ENCODE results near the gene ZNF783. TPM values are rescaled to one million over a fixed set of nuclear protein-coding genes. Genes with fewer than 3 reads are reported as not detected.
"Not testable (repeated sequence)": the region's sequence is repeated elsewhere in the genome, so short reads cannot be mapped to it uniquely, and the experiment has no call there.

Gene ZNF783
- total RNA-seq, 2 experiments from 2014 or later, result 6.8 to 7.1 TPM

GRCh38 chr7:149310990-149311573 lies 49.1 kb downstream of the ZNF783 start:
- Mint-ChIP-seq H3K4me1 (ENCODE audit: low read depth) (peaks cover 2% of the 10 kb centered on the region), H3K4me3 (no peak overlapping the region), H3K36me3 (ENCODE audit: low read depth) (no peaks in the 10 kb centered on the region), H3K27ac (no peak overlapping the region), H3K27me3 (ENCODE audit: low read depth) (no peaks in the 10 kb centered on the region), H3K9me3 (peaks cover 7% of the 10 kb centered on the region)
- CTCF ChIA-PET, result interaction anchor here (0.6 to 2.5 kb wide), 15 partner anchors 11 to 433 kb away, joined by 3 to 15 read pairs (median 4); no protein-coding TSS in a partner anchor
- intact Hi-C loops (cut with micrococcal nuclease), result loop anchor here (1.0 to 2.0 kb wide), 4 partner anchors 48 to 314 kb away; partner anchors contain the start of genes ZNF746 and ZNF783
- DNase-seq, result no peak

GRCh38 chr7:149313981-149314380 lies 52.0 kb downstream of the ZNF783 start:
- no peak overlapping the region for H3K4me3 Mint-ChIP-seq
- CTCF ChIA-PET, result no interaction called here
- H3K27ac Mint-ChIP-seq, result no peak overlapping the region
- H3K36me3 Mint-ChIP-seq (ENCODE audit: low read depth), result no peaks in the 10 kb centered on the region
- intact Hi-C loops (cut with micrococcal nuclease), result no loop called here
- peaks cover 2% of the 10 kb centered on the region for H3K4me1 Mint-ChIP-seq (ENCODE audit: low read depth)
- peaks cover 7% of the 10 kb centered on the region for H3K9me3 Mint-ChIP-seq
- DNase-seq, result no peak
- no peaks in the 10 kb centered on the region for H3K27me3 Mint-ChIP-seq (ENCODE audit: low read depth)

GRCh38 chr7:149316606-149317005 lies 54.6 kb downstream of the ZNF783 start:
- no peaks in the 10 kb centered on the region for H3K27me3 Mint-ChIP-seq (ENCODE audit: low read depth)
- no peak for DNase-seq
- intact Hi-C loops (cut with micrococcal nuclease), result no loop called here
- H3K4me1 Mint-ChIP-seq (ENCODE audit: low read depth), result peaks cover 3% of the 10 kb centered on the region
- no peak overlapping the region for H3K4me3 Mint-ChIP-seq
- no peaks in the 10 kb centered on the region for H3K36me3 Mint-ChIP-seq (ENCODE audit: low read depth)
- no peak overlapping the region for H3K27ac Mint-ChIP-seq
- CTCF ChIA-PET, result no interaction called here
- H3K9me3 Mint-ChIP-seq, result no peaks in the 10 kb centered on the region

DNA sequence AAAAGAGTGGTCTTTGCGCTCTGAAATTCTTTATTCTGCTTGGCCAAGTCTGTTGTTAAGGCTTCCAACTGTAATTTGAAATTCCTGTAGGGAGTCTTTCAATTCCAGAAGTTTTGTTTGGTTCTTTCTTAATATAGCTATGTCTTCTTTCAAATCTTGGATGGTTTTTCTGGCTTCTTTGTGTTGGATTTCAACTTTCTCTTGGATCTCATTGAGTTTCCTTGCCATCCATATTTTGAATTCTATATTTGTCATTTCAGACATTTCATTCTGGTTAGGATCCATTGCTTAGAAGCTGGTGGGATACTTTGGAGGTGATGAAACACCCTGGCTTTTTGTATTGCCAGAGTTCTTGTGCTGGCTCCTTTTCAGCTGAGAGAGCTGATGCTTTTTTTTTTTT lies 55.5 kb downstream of the ZNF783 start:
- intact Hi-C loops (cut with micrococcal nuclease), result no loop called here
- CTCF ChIA-PET, result interaction anchor here (0.9 kb wide), 1 partner anchor 9 kb away, joined by 5 read pairs; no protein-coding TSS in a partner anchor
- no peak for DNase-seq

DNA sequence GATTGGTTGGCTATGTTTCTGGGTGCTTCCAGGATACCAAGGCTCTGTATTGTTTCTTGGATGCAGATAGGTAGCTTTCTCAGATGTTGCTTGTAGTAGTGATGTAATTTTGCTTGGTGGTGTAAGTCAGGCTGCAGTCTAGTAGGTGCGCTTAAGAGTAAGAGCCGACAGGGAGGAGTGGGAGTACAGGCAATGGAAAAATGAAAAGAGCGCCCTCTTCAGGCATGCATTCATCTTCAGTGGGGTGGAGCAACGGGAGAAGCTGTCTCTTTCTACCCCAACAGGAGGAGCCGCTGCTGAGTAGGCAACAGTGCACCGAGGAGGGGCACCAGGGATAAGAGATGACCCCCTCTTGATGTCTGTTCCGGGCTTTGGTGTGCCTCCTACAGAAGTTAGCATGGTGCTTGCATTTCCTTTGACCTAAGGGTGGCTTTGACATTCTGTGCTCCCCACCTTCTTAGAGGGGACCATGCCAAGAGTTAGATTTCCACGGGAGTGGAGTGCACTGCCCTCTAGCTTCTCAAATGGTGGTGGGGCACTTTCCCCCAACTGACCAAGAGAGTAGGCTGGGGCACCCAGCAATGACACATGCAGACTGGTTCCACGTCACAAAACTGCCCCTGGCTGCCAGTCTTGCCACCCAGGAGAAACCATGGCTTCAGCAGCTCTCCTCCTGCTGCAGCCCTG lies 56.1 kb downstream of the ZNF783 start:
- H3K4me1 Mint-ChIP-seq (ENCODE audit: low read depth), result peaks cover 12% of the 10 kb centered on the region
- no peak for DNase-seq
- intact Hi-C loops (cut with micrococcal nuclease), result no loop called here
- H3K36me3 Mint-ChIP-seq (ENCODE audit: low read depth), result no peaks in the 10 kb centered on the region
- CTCF ChIA-PET, result interaction anchor here (0.5 to 0.9 kb wide), 2 partner anchors 10 to 55 kb away, joined by 3 to 5 read pairs; no protein-coding TSS in a partner anchor
- no peaks in the 10 kb centered on the region for H3K27me3 Mint-ChIP-seq (ENCODE audit: low read depth)
- H3K4me3 Mint-ChIP-seq, result no peak overlapping the region
- no peaks in the 10 kb centered on the region for H3K9me3 Mint-ChIP-seq
- no peak overlapping the region for H3K27ac Mint-ChIP-seq

More for the DNA sequence above, 55.5 kb downstream of the ZNF783 start:
- no peaks in the 10 kb centered on the region for H3K9me3 Mint-ChIP-seq
- H3K4me1 Mint-ChIP-seq (ENCODE audit: low read depth), result peaks cover 11% of the 10 kb centered on the region
- no peak overlapping the region for H3K4me3 Mint-ChIP-seq
- H3K27ac Mint-ChIP-seq, result no peak overlapping the region
- H3K36me3 Mint-ChIP-seq (ENCODE audit: low read depth), result no peaks in the 10 kb centered on the region
- H3K27me3 Mint-ChIP-seq (ENCODE audit: low read depth), result no peaks in the 10 kb centered on the region

DNA sequence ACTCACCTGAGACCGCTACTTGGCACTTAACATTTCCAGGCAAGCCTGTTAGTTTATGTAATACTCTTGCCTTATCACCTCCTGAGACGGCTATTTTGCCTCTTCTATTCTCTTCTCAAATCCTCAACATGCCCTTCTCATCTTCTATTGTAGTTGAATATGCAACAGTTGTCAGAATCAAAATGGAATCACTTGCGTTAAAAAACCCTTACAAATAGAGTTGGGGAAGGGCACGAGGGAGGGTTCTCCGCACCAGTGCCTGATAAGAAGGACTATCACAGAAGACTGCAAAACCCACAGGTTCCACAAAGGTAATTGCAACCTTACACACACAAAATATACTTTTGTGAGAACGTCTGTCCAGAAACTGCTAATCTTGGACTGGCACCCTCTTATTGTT lies 57.4 kb downstream of the ZNF783 start:
- Mint-ChIP-seq H3K27me3 (ENCODE audit: low read depth) (no peaks in the 10 kb centered on the region), H3K4me3 (no peak overlapping the region), H3K9me3 (no peaks in the 10 kb centered on the region), H3K27ac (no peak overlapping the region), H3K4me1 (ENCODE audit: low read depth) (peaks cover 12% of the 10 kb centered on the region), H3K36me3 (ENCODE audit: low read depth) (no peaks in the 10 kb centered on the region)
- CTCF ChIA-PET, result no interaction called here
- DNase-seq, result no peak
- intact Hi-C loops (cut with micrococcal nuclease), result no loop called here

DNA sequence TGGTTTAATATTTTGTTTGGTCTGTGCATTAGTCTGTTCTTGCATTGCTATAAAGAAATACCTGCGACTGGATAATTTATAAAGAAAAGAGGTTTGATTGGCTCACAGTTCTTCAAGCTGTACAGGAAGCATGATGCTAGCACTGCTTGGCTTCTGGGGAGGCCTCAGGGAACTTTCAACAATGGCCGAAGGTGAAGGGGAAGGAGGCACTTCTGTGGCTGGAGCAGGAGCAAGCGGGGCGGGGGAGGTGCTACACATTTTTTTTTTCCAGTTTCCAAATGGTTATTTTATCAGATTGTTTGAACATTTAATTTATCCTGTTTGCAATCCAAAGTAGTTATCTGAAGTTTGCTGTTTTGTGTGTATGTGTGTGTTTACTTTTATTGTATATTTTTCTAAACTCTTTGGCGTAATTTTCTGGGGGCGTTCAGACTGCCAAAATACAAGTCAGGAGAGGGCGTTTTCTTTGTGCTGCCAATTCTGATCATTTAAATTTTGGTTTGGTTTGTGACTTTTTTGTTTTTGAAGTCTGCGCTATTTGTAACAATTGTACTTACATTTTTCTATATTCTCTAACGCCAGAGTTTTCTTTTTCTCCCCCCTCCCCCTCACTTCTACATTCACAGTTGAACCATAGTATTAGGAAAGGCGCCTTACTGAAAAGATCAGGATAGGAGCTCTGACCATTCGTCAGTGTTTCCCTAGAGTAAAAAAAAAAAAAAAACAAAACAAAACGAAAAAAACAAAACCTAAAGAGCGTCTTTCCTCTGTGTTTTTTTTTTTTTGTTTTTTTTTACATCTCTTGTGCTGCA lies 58.5 kb downstream of the ZNF783 start:
- DNase-seq, result no peak
- H3K27ac Mint-ChIP-seq, result no peak overlapping the region
- CTCF ChIA-PET, result no interaction called here

DNA sequence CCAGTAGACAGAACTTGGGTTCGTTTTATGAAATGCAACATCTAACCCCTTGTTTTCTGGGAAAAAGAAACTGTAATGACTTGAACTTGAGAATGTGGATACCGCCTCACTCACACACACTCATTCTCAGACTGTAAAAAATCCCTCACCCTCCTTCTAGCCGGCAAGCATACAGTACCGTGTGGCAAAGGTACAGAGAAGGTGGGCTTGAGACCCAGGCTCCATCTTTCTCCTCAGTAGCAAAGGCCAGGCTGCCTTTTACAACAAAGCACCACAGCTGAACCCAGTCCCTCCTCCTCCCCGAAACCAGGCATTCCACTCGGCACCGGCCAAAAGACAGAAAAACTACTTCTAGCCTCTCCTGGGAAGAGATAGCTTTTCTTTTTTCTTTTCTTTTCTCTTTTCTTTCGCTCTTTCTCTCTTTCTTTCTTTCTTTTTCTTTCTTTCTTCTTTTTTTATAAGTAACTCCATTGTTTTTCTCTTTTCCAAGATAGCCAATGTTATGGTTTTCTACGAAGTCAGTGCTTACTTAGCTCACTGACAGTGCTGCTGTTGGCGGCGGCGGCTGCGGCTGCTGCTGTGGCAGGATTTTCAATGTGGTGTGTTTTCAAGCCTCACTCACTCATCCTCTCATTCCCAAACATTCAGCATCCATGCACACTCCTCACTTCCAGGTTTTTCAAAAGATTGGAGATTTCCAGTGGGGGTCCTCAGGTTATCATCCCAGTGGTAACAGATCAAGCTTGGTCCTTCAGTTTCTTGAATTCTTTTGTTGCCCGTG lies 59.3 kb downstream of the ZNF783 start:
- H3K4me1 Mint-ChIP-seq (ENCODE audit: low read depth), result peaks cover 19% of the 10 kb centered on the region
- H3K27me3 Mint-ChIP-seq (ENCODE audit: low read depth); DNase-seq; intact Hi-C loops (cut with micrococcal nuclease); H3K27ac Mint-ChIP-seq; H3K36me3 Mint-ChIP-seq (ENCODE audit: low read depth); H3K4me3 Mint-ChIP-seq; H3K9me3 Mint-ChIP-seq: not testable (repeated sequence)
- CTCF ChIA-PET, result interaction anchor here (2.6 kb wide), 1 partner anchor 11 kb away, joined by 15 read pairs; no protein-coding TSS in a partner anchor

More for the DNA sequence above, 58.5 kb downstream of the ZNF783 start:
- intact Hi-C loops (cut with micrococcal nuclease), result no loop called here
- Mint-ChIP-seq H3K9me3 (no peaks in the 10 kb centered on the region), H3K27me3 (ENCODE audit: low read depth) (no peaks in the 10 kb centered on the region), H3K4me3 (no peak overlapping the region), H3K4me1 (ENCODE audit: low read depth) (peaks cover 16% of the 10 kb centered on the region), H3K36me3 (ENCODE audit: low read depth) (no peaks in the 10 kb centered on the region)

DNA sequence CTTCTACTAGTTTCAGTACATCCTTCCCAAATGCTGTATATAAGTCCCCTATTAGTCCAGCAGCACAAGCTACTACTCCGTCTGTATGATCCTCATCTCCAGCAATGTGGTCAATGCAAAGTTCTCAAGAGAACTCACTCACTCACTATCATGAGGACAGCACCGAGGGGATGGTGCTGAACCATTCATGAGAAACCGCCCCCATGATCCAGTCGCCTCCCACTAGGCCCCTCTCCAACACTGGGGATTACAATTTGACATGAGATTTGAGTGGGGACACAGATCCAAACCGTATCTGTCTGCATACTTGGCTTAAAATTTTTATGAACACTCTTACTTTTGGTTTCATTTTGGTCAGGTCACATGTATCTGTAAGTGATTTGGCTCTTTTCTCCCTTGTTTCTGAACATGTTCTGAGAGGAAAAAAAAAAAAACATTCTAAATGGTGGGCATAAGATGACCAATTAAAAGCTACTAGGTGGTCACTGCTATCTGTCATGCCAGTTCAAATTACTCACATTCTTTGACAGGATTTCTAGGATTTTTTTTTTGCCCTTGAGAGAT lies 60.1 kb downstream of the ZNF783 start:
- no peak overlapping the region for H3K27ac Mint-ChIP-seq
- DNase-seq, result no peak
- CTCF ChIA-PET, result interaction anchor here (2.6 kb wide), 1 partner anchor 11 kb away, joined by 15 read pairs; no protein-coding TSS in a partner anchor
- intact Hi-C loops (cut with micrococcal nuclease), result loop anchor here (1.0 kb wide), 1 partner anchor 25 kb away; no protein-coding TSS in a partner anchor
- no peaks in the 10 kb centered on the region for H3K9me3 Mint-ChIP-seq
- H3K36me3 Mint-ChIP-seq (ENCODE audit: low read depth), result no peaks in the 10 kb centered on the region
- H3K4me3 Mint-ChIP-seq, result peak overlapping the region; percentile 14
- peaks cover 19% of the 10 kb centered on the region for H3K4me1 Mint-ChIP-seq (ENCODE audit: low read depth)
- no peaks in the 10 kb centered on the region for H3K27me3 Mint-ChIP-seq (ENCODE audit: low read depth)

DNA sequence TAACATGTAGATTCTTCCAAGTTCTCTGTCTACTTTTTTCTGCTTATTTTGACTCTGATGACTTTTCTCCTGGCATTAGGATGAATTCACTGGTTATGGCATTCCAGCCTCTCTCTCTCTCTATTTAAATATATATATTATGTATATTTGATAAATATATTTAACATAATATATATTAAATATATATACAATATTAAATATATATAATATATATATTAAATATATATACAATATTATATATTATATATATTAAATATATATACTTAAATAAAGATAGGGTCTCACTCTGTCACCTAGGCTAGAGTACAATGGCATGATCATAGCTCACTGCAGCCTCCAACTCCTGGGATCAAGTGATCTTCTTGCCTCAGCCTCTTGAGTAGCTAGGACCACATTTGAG lies 60.7 kb downstream of the ZNF783 start:
- CTCF ChIA-PET, result interaction anchor here (0.6 to 2.6 kb wide), 2 partner anchors 12 to 240 kb away, joined by 3 to 15 read pairs; no protein-coding TSS in a partner anchor
- no peak overlapping the region for H3K27ac Mint-ChIP-seq

GRCh38 chr7:149325248-149325647 lies 63.3 kb downstream of the ZNF783 start:
- intact Hi-C loops (cut with micrococcal nuclease), result no loop called here
- Mint-ChIP-seq H3K27me3 (ENCODE audit: low read depth) (peaks cover 3% of the 10 kb centered on the region), H3K4me3 (no peak overlapping the region), H3K9me3 (no peaks in the 10 kb centered on the region), H3K27ac (no peak overlapping the region), H3K4me1 (ENCODE audit: low read depth) (peaks cover 19% of the 10 kb centered on the region), H3K36me3 (ENCODE audit: low read depth) (no peaks in the 10 kb centered on the region)
- CTCF ChIA-PET, result interaction anchor here (1.4 kb wide), 1 partner anchor 15 kb away, joined by 3 read pairs; no protein-coding TSS in a partner anchor
- no peak for DNase-seq

More for the DNA sequence above, 60.7 kb downstream of the ZNF783 start:
- no peak for DNase-seq
- Mint-ChIP-seq H3K4me1 (ENCODE audit: low read depth) (peaks cover 19% of the 10 kb centered on the region), H3K27me3 (ENCODE audit: low read depth) (no peaks in the 10 kb centered on the region), H3K9me3 (no peaks in the 10 kb centered on the region), H3K36me3 (ENCODE audit: low read depth) (no peaks in the 10 kb centered on the region), H3K4me3 (no peak overlapping the region)
- intact Hi-C loops (cut with micrococcal nuclease), result loop anchor here (1.0 kb wide), 1 partner anchor 25 kb away; no protein-coding TSS in a partner anchor
